GM18520 (cell line): ENCODE data around the gene ZBTB7A.

Experiments
- ATAC-seq: cut with Tn5 transposase; IDR thresholded peaks from one replicate; pipeline ENCODE4 v1.9.1; 2021; ENCODE audit not compliant: unreplicated experiment

The ZBTB7A gene

DNA sequence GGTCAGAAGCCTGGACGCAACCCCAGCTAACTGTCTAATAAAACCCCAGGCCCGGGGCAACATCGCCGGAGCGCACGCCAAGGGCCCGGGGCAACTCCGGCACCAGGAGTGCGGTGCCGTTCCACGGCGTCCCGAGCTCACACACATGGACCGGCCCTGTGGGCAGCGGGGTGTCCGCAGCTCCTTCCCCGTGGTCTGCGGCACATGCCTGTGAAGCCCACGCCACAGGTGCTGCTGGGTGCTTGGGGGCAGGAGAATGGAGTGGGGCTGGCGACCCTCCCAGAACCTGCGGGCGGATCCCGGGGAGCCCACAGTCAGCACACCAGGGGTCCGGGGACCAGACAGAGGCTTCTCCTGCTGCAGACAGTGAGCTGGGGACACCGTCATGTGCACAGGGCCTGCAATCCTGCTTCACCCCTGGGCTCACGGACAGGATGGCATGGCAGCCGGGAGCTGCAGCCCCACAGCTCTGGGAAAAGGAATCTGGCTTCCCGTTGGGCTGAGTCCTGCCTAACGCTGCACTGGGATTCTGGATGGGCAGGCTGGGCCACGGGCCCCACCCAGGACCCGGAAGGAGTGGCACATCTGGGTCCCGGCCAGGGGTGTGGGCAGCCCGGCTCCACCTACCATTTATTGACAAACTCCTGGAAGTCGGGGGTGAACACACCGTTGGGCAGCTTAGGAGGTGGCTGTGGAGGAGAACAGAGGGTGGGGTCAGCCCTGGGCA, 28.2 kb upstream of the ZBTB7A start:
- no peak for ATAC-seq

DNA sequence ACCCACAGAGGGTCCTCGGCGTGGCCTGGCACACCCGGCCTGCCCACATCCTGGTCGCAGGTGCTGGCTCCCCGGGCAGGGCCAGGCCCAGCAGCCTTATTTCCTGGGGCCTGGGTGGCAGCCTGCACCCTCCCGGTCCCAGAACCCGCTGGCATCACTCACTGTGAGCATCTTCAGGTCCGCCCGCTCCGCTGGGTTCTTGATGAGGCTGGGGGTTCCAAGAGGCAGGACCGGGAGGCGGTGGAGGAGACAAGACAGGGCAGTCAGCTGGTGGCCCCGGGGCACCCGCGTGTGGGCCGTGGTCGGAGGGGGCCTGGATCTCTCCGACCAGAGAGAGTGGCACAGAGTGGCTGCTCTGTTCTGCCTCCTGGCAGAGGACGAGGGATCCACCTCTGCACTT, 27.6 kb upstream of the ZBTB7A start:
- ATAC-seq, result no peak

DNA sequence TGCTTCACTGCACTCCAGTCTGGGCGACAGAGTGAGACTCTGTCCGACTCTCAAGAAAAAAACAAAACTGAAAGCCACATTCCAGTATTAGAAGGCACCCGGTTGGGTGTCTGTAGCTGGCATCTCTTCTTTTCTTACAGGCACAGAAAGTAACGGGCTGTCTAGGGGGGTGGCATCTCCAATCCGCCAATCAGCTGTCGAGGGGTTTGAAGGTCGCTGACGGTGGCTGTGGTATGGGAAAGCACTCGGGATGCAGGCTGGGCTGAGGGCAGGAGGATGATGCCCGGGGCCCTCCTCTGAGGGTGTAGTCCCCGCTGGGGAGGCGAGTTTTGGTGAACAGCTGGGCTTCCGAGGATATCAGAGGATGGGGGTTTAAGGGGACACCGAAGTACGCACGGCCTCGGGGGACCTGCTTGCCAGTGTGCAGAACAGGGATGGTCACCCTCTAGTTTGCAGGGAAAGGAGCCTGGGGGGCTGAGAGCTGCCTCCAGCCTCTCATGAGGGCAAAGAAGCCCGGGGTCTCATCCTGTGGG, 27.0 kb upstream of the ZBTB7A start:
- ATAC-seq, result no peak

DNA sequence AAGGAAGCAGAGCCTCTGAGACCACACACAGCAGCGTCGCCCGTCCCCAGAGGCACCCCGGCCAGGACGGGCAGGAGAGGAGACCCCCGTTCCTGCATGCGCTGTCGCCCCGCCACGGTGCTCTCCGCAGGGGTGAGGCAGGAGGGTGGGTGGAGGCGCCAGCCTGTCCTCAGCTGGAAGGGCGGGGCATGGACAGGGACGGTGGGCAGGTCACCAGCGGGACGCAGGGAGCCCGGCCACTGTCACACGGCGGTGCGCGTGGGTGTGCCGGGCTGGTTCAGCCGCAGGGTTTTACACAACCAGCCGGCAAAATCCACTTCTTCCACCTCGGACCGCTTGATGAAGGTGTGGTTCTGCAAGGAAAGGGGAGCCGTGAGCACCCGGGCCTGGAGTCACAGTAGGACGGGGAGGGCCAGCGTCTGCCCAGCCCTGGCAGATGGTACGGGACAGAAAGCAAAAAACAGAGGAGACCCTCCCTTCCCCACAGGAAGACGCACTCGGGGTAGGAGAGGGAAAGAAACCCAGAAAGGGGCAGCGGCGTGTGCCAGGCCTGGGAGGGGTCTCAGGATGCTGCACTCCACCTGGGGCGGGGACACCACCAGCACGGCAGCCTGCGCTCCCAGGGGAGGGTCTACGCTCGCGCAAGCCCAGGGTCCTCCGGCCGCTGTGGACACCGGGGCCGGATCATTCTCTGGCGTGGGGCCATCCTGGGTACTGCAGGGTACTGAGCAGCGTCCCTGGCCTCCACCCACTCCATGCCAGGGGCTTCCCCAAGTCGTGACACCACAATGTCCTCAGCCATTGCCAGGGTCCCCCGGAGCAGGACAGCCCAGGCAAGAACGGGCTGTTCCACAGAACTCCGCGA, 23.9 kb upstream of the ZBTB7A start:
- no peak for ATAC-seq

DNA sequence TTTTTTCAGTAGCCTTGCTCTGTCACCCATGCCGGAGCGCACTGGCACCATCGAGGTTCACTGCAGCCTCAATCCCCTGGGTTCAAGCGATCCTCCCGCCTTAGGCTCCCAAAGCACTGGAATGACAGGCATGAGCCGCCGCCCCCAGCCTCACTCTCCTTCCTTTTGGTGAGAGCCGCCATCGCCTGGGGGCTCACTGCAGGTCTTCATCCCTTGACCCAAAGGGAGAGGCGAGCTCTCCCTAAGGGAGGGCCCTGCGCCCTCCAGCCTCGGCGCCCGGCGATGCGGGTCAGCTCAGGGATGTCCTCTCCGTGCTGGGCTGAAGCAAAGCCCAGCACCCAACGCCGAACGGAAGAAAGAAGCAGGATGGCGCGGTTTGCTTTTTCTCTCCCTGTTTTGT, 23.2 kb upstream of the ZBTB7A start:
- no peak for ATAC-seq

DNA sequence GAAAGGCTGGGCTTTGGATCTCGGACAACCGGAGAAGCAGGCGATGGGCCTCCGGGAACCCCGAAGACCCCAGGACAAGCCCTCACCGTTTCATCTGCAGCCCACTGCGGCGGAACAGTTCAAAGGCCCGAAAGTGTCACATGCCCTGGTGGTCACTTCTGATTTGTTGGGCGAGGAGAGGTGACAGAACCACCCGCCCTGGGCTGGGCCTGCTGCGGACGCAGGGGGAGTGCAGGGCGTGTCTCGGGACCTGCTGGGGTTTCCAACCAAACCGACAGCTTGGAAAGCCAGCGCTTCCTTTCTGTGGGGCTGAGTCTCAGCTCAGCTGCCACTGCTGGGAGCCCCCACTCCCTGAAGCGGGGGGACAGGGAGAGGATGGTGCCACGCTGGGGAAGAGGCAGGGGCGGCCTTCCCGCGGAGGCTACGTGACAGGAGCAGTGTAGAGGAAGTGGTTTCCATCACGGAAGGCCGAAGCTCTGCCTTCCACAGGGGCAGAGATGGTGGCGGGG, 22.8 kb upstream of the ZBTB7A start:
- no peak for ATAC-seq

DNA sequence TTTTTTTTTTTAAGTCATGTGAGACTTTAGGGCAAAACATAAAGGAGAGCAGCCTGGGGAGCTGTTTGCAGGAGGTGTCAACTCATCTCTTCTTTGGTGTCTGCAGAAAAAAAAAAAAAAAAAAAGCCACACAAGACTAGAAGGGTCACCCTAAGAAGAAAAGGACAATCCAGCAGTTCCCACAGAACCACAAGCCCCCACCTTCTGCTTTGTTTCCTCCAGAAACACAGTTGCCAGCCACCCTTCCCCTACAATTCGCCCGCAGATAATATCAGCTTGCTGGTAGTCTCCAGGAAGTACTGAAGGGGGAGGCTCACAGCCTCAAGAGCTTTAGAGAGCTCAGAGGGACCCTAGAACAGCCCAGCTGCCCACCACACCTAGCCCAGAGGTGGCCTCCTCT, 22.3 kb upstream of the ZBTB7A start:
- ATAC-seq, result no peak

DNA sequence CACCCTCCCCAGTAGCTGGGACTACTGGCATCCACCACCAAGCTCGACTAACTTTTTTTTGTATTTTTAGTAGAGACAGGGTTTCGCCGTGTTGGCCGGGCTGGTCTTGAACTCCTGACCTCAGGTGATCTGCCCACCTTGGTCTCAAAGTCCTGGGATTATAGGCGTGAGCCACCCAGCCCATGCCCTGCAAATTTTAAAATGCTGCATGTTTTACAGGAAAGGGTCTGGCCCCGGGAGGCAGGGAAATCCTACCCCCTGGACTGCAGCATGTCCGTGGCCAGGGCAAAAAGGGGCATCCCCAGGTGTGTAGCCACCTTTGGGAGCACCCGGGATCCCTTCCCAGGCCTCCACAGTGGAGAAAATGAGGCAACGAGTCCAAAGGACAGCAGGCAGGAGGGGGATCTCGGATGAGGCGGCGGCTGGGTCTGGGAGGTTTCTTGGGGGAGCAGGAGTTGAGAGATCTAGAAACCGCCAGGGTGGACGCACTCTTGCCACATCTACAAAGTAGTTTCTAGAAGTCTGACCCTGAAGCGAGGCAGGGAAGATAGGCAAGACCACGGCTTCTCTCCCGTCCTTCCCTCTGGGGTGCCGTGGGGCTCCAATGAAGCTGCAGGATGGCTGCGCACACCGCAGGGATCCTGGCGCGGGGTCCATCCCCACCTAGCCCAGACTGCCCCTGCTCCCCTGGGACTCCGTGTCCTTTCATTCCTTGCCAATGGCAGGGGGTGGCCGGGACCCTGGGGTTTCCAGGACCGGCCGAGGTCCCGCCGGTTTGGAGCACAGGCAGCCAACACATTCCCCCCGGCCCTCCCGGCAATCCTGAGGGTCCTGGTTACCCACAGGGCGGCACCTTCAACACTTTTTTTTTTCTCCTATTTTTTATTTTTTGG, 21.3 kb upstream of the ZBTB7A start:
- no peak for ATAC-seq

DNA sequence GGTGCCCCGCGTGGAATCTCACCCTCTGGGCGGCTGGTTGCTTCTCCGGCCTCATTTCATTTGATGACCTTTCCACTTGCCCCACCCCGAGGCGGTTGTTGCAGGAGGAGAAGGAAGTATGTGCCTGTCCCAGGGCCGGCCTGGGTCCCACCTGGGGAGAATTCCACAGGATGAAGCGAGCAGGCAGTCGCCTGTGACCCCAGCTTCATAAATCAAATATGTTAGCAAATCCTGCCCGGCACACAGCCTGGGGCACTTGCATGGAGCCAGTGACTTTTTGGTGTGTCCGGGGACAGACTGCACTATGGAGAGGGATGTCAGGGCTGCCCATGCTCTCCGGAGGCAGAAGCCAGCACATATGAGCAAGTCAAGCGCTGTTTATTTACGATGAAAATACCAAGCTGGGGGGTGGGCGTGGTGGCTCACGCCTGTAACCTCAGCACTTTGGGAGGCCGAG, 19.7 kb upstream of the ZBTB7A start:
- no peak for ATAC-seq

DNA sequence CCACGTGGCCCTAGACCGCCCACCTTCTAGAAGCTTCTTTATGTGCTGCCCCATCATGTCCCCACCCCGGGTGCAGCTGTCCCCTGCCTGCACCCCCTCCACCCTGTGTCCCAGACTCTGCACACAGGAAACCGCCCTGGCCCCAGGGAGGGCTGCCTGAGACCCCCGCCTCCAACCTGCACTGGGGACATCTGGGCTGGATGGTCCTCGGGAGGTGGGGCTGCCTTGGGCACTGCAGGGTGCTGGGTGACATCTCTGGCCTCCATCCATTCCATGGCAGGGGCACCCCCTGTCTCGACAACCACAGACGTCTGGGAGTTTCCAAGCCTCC, 17.8 kb upstream of the ZBTB7A start:
- no peak for ATAC-seq

DNA sequence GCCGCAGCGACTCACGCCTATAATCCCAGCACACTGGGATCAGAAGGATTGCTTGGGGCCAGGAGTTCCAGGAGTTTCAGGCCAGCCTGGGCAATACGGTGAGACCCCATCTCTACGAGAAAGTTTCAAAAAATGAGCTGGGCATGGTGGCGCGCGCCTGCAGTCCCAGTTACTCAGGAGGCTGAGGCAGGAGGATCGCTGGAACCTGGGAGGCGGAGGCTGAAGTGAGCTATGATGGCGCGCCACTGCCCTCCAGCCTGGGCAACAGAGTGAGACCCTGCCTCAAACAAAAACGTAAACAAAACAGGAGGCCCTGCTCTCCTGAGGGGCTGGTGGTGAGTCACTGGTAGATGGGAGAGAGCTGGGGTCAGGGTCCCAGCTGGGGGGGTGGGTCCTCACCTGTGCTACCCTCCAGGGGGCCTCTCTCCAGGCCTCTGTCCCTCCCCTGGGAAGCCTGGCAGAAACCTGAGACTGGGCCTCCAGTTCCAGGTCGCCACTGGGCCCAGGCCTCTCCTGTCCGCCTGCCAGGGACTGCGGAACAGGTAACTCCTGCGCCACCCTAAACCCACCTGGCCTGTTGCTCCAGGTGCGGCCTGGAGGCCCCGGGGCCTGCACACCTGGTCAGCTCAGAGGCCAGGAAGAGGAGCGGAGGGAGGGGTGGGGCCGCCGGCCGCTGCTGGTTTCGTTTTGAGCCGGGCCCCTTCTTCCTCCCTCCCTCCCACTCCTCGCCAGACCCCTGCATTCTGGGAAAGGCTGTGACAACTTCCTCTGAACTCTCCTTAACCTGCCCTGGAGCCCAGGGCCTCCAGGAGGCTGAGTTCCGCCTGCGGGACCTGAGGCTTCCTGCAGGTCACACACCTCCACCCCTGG, 17.2 kb upstream of the ZBTB7A start:
- ATAC-seq, result no peak

DNA sequence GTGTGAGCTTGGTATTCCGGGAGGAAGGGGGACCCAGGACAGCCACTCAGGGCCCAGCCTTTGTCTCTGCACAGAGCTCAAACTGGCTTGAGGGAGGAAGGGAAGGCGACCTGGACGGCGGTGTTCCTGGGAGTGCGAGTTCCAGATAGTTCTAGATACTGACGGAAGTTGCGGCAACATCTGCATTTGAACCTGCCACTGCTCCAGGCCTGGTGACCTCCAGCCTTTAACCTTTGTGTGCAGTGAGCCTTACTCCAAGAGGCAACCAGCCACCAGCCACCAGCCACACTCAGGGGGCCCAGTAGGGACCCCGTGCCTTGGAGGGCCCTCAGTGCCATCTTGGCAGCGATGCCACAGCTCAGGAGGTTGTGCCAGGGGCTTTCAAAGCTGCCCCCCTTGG, 15.5 kb upstream of the ZBTB7A start:
- no peak for ATAC-seq

DNA sequence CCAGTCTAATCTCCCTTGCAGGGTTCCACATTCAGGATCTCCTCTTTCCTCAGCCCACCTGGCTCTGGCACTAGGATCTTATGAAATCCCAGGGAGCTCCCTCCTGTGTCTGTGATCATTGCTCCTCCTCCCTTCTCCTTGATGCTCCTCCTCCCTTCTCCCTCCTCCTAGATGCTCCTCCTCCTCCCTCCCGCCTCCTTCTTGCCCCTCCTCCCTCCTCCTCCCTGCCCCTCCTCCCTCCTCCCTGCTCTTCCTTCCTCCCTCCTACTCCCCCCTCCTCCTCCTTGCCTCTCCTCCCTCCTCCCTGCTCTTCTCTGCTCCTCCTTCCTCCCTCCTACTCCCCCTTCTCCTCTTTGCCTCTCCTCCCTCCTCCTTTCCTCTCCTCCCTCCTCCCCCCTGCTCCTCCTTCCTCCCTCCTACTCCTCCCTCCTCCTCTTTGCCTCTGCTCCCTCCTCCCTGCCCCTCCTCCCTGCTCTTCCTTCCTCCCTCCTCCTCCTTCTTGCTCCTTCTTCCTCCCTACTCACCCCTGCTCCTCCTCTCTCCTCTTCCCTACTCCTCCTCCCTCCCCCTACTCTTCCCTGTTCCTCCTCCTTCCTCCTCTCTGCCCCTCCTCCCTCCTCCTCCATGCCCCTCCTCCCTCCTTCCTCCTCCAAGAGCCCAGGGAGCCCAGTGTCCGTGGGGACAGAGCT, 14.9 kb upstream of the ZBTB7A start:
- no peak for ATAC-seq

DNA sequence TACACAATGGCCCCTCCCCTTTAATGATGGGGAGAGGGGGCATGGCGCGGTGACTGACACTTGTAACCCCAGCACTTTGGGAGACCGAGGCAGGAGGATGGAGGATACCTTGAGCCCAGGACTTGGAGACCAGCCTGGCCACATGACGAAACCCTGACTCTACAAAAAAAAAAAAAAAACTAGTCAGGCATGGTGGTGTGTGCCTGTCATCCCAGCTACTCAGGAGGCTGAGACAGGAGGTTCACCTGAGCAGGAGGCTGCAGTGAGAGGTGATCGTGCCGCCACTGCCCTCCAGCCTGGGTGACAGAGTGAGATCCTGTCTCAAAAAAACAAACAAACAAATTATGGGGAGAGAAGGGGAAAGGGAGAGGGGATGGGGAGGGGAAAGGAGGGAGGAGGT, 13.8 kb upstream of the ZBTB7A start:
- no peak for ATAC-seq

DNA sequence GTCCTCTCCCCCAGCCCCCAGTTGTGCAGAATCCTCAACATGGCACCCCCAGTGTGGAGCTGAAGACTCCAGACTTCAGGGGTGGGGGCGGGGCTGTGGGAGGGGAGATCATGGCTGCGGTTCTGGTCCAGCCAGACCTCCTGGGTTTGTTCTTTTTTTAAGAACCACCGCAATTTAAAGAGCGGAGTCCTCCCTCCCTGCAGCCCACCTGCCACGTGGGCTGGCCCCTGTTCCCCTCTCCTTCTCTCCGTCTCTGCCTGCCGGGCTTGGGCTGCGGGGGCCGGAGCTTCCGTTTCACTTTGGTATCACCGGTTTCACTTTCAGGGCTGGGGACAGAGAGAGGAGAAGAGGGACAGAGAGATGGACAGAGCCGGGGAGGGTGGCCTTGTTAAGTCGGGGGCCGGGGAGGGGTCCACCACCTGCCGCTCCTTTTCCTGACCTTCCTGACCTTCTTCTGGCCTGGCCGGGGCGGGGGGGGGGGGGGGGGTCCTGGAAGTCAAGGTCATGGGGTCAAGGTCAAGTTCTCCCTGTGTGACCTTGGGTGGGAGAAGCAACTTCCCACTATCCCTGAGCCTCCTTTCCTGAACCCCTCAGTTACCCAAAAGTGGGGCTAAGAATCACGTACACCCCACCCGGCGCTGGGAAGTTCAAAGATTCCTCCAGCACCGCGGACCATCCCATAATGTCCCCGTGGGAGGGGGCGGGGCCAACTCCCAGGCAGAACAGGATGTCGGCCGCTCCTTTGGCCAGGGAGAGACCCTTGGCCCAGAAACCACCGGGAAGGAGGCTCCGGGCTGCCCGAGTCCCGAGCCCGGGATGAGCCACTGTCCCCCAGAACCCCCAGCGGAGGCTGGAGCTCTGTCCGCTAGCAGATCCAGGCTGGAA, 11.3 kb upstream of the ZBTB7A start:
- no peak for ATAC-seq

DNA sequence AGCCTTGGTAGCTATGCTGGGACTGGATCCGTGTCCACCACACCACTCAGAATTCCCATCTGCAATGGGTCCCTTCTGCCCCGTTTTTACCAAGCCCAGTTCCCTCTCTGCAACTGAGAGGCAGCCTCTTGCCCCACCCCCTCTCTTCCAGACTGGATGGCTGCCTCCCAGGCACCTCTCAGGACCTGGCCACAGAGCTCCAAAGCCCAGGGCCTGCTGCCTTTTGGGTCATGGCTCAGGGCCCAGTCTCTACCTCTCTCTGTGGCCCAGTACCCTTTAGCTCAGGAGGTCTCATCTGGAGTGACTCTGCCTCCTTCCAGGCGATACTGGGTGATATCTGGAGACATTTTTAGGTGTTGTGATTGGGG, 10.3 kb upstream of the ZBTB7A start:
- ATAC-seq, result no peak

DNA sequence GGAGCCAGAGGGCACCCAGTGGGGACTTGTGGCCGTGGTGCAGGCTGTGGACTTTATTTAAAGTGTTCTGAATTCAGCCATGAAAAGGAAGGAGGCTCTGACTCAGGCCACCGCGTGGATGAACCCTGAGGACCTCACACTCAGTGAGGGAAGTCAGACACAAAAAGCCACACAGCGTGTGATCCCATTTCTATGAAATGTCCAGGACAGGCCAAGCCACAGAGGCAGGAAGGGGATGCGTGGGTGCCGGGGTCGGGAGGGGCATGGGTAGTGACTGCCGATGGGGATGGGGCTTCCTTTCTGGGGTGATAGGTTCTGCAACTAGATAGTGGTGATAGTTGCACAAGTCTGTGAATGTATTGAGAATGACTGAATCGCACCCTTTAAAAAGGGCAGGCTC, 8.7 kb upstream of the ZBTB7A start:
- ATAC-seq, result no peak

DNA sequence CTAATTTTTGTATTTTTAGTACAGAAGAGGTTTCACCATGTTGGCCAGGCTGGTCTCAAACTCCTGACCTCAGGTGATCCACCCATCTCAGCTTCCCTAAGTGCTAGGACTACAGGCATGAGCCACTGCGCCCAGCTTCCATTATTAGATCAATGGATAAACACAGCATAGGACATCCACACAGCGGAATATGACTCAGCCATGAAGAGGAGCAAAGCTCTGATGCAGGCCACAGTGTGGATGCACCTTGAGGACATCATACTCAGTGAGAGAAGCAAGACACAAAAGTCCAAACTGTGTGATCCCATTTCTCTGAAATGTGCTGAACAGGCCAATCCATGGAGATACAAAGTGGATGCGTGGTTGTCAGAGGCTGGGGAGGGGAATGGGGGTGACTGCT, 4.9 kb upstream of the ZBTB7A start:
- ATAC-seq, result no peak
